NCI-H1105 (cell line): ENCODE results near the gene TP53I13.

Source experiments
- DNase-seq: peaks from one replicate; lab custom pipeline; 2025; lab: John Stamatoyannopoulos, UW

TP53I13 gene

DNA sequence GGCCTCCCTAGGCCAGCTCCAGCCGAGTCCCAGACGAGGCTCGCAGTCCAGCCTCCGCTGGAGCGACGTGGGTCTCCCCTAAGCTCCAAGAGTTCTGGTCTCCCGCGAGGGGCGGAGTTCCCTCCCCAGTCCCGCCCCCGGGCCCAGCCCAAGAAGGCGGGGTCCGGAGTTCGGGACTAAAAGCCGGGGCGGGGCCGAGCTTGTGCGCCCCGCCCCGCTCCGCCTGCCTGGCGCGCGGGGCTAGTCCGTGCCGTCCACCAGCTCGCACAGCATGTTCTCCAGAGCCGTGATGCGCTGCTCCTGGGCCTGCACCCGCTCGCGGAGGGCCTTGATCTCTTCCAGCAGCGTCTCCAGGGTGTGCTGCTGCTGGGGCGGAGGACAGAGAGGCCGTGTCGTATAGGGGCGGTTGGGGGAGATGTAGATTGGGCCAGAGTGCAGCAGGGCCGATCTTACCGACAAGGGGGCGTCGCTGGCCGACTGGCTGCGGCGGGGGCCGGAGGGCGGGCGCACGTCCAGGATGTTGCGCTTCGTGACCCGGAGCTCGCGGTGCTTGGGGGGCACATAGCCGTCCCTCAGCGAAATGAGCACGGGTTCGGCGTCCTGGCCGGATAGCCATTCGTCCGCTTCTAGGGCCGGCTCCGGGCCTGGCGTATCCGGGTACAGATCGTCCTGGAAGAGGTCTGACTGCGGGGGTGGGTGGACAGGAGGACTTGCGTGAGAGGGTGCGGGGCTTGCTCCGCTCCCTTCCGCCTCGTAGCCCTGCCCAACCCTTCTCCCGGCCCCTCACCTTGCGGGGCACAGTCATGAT is 47.2 kb downstream of the TP53I13 start:
- peak; percentile 78 for DNase-seq

DNA sequence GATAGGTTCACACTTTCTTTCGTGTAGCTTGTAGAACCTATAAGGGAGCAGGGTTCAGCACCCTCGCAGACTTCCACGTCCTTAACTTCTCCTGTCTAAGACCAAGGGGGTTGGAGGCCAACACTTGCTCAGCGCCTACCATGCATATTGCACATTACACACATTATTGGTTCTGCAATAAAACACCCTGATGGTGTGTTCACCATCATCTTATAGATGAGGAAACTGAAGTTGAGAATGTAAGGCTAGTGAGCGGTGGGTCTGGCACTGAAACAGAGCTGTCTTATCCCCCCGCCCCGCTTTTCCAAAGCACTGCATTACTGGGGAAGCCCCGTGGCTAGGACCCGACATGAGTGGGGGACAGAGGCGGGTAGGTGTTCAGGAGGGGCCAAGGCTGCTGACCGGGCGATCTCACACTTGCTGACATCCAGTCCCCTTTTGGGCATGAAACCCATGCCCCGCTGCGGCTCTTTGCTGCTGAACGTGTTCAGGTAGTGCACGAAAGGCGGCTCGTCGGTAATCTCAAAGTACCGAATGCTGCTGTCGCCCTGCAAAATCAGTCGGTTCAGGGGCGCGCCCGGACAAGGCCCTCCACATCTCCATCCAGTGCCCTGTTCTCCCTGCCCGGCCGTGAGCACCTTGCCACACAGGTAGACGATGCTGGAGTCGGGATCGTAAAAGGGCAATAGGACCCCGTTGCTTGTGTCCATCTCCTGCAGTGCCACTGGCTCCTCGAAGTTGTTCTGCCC is 48.0 kb downstream of the TP53I13 start:
- no peak for DNase-seq

DNA sequence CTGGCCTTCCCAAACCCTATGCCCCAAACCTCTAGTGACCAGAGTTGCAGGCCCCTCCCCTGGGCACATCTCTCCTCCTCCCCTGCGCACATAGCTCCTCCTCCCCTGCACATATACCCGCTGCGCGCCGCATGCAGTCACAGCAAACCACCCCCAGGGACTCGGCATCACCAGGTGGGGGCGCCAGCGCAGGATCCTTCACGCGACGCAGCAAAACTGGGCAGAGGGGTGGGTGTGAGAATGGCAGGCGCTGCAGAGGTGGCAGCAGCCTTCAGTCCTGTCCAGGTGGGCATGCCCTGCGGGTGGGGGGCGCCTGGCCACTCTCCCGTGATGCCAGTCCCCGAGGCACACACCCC is 48.6 kb downstream of the TP53I13 start:
- peak; percentile 79 for DNase-seq

DNA sequence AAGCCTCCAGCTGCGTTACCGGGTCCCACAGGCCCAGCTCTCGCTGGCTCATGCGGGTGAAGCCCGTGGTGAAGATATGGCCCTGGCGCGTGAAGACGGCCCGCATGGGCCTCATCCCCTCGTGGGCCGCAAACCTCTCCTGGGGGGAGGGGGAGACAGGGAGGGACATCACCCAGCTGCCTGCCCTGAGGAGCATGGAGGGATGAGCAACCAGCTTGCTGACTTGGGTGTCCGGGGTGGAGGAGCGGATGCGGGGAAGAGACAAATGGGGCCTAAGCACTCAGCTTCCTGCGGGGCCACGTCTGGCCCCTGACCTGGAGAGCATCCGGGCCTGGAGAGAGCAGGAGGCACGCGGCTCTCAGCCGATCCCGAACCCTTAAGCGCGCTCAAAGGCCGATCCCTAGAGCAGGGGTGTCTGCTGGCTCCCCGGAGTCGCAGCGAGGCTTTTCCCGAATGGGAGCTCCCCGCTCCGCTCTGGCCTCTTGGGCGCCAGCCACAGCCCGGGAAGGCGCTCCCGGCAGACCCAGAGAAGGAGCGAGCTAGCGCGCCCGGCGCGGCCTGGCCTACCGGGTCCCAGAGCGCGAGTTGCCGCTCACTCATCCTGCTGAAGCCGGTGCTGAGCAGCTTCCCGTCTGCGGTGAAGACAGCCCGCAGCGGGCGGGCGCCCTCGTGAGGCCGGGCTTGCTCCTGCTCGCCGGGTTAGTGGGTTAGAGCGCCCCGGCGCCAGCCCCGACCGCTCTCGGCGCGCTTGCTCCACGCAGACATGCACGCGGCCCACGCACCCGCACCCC is 49.2 kb downstream of the TP53I13 start:
- DNase-seq: peak; percentile 61

DNA sequence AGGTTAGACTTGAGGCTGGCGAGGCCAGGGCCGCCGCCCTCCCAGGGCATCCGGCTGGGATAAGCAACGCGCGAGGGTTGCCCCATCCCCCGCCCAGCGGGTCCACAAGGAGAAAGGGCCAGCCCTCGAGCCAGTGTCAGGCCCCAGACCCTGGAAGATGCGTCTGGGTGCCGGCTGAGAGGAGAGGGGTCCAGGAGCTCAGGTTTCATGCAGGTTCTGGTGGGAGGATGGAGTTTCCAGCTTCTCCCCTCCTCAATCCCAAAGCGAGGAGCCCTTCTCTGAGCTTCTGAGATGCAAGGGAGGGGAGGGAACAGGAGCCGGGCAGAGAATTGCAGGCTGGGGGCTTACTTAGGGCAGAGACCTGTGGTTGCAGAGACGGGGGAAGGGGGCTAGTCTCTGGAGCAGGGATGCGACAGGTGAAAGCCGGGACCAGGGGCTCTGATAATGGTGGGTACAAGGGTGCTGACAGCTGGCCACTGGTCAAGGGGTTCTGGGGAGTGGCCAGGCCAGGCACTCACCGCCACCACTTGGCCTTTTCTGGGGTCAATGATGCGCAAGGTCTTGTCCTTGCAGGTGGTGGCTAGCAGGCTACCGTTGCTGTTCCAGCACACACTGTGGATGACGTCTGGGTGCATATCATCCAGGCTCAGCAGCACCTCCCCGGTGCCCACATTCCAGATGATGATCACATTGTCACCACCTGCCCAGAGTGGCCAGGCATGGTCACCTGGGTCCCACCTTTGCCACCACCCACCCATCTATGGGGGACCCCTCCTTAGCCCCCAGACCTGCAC is 50.0 kb downstream of the TP53I13 start:
- DNase-seq: no peak

DNA sequence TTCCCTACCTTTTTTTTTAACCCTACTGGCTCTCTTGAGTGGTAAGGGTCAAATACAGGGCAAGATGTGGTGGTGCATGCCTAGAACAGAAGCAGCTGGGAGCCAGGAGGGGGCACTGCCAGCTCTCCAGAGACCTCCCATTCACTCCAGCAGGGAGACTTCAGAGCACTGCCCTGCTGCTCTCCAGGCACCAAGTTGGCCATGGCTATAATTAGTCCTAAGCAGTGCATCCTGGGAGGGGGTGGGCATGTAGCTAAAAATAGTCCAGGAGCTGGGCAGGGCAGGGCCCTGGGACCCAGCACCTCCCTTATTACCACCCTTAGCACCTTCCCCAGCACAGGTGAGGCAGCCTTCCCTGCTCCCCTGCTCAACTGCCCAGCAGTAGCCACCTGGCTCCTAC is 50.8 kb downstream of the TP53I13 start:
- DNase-seq: no peak

DNA sequence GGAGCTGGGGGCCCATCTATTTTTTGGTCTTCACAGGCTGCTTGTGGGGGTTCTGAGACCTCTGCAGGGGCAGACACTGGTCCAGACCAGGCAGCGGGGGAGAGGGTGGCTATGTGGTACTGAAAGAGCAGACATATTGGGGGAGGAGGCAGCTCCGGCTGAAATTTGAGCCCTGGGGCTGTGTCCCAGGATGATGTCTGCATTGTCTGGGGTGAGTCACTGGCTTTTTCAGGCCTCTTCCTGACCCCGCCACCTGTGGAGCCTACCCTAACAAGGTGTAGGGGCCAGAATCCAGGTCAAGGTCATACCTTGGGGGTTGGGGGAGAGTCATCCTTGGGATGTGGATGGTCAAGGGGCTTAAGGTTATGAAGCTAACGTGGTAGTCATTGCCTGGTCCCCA is 51.8 kb downstream of the TP53I13 start:
- DNase-seq: no peak

DNA sequence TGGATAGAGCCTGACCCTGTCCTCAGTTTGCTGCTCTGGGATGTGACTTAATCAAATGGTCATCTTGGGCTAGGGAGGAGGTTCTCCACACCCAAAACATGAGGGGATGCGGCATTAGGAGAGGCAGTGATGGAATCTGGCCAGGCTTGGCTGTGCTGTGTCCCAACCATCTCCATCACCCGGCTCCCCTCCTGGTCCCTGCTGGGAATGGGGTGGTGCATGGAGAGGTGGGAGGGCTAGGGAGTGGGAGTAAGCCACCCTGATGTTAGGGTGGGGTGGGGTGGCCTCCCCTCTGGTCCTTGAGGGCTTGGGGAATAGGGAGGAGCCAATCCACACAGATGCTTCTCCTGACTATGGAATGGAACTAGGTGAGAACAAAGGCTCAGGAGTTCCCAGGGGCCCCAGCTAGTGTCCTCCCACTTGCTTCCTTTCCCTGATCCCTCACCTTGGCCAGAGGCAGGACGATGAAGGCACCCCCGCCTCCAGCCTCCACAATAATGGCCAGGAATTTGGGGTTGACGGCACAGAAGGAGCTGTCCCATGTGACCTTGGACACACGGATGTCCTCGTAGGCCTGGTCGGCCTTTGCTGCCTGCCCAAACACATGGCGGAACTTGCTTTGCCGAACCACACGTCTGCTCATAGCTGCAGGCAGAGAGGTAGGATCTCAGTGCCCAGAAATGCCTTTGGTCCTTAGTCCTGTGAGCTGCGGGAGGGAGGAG is 52.4 kb downstream of the TP53I13 start:
- no peak for DNase-seq

DNA sequence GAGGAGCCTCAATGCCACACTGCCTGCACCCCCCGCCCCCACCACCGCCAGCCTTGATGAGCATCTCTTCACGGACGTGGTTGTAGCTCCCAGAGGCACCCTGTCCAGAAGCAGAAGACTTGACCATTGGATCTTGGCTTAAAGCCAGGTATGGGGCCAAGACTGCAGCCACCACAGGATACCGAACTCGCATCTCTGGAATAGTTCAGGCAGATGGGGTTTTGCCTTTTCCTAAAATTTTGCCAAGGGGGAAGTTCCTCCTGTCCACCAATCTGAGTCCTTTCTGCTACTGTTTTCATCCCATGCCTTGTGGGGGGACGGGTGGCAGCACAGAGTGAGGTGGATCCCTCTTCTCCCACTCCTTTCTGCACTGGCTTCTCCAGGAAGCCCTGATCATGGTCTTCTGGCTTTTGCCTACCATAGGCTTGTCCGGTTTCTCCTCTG is 53.3 kb downstream of the TP53I13 start:
- DNase-seq: no peak
